Neuronal stem cell (in vitro differentiated cells): Measurements from ENCODE around the gene GNL1.
"Not testable (repeated sequence)": the region's sequence is repeated elsewhere in the genome, so short reads cannot be mapped to it uniquely, and the experiment has no call there.

Experiments
- DNase-seq: peaks from one replicate; pipeline ENCODE4 v3.0.0-alpha.2; 2013; ENCODE audit warnings: low spot score
- H2AFZ ChIP-seq: one replicate; pipeline ENCODE4 v1.6.1; 2013; ENCODE audit warnings: mild to moderate bottlenecking, low read length, inconsistent platforms
- H2AK5ac ChIP-seq: 2 replicates; pipeline ENCODE4 v1.6.1; 2013; ENCODE audit warnings: low read depth, mild to moderate bottlenecking, inconsistent platforms, low read length, moderate library complexity, mixed read lengths
- H2BK120ac ChIP-seq: 2 replicates; pipeline ENCODE4 v1.6.1; 2013; ENCODE audit warnings: low read depth, mild to moderate bottlenecking, inconsistent platforms, low read length, moderate library complexity, mixed read lengths
- H2BK12ac ChIP-seq: one replicate; pipeline ENCODE4 v1.6.1; 2013; ENCODE audit warnings: low read length, inconsistent platforms
- H2BK15ac ChIP-seq: 2 replicates; pipeline ENCODE4 v1.6.1; 2013; ENCODE audit warnings: mild to moderate bottlenecking, low read length, inconsistent platforms, mixed read lengths
- H2BK5ac ChIP-seq: one replicate; pipeline ENCODE4 v1.6.1; 2013; ENCODE audit warnings: inconsistent platforms, mild to moderate bottlenecking, low read length, moderate library complexity
- H3K14ac ChIP-seq: one replicate; pipeline ENCODE4 v1.6.1; 2013; ENCODE audit warnings: low read length, inconsistent platforms
- H3K18ac ChIP-seq: 2 replicates; pipeline ENCODE4 v1.6.1; 2013; ENCODE audit warnings: low read length, inconsistent platforms
- H3K23ac ChIP-seq: 2 replicates; pipeline ENCODE4 v1.6.1; 2013; ENCODE audit warnings: low read depth, mild to moderate bottlenecking, mixed read lengths, low read length, inconsistent platforms; ENCODE audit not compliant: poor library complexity
- H3K27ac ChIP-seq: replicated peaks from 3 replicates; pipeline ENCODE4 v1.5.1; 2013; ENCODE audit warnings: low read length, inconsistent platforms
- H3K27me3 ChIP-seq, 3 experiments: 2 replicates each; pipeline ENCODE4 v1.6.1; 2013; ENCODE audit warnings: low read length in 3 of 3, mild to moderate bottlenecking in 2 of 3, inconsistent platforms in 1 of 3, low read depth in 1 of 3, mixed read lengths in 1 of 3, moderate library complexity in 1 of 3; ENCODE audit not compliant: control insufficient read depth in 3 of 3, insufficient read depth in 3 of 3
- H3K36me3 ChIP-seq, 2 donors: replicated peaks in 1 of 2; 2 replicates each; pipeline ENCODE4 v1.6.1; 2013; ENCODE audit warnings: low read length in 2 of 2; ENCODE audit not compliant: control insufficient read depth in 2 of 2, insufficient read depth in 2 of 2
- H3K4ac ChIP-seq: 2 replicates; pipeline ENCODE4 v1.6.1; 2013; ENCODE audit warnings: inconsistent platforms, mild to moderate bottlenecking, low read length, moderate library complexity
- H3K4me1 ChIP-seq, 2 donors: 1 replicate in 1 of 2; 2 replicates in 1 of 2; pipeline ENCODE4 v1.6.1; 2013; ENCODE audit warnings: low read length in 2 of 2, low read depth in 1 of 2; ENCODE audit not compliant: control insufficient read depth in 2 of 2, insufficient read depth in 1 of 2
- H3K4me2 ChIP-seq: one replicate; pipeline ENCODE4 v1.6.1; 2013; ENCODE audit warnings: mild to moderate bottlenecking, low read length, inconsistent platforms; ENCODE audit not compliant: insufficient read depth, poor library complexity, severe bottlenecking
- H3K4me3 ChIP-seq, 2 donors: 2 replicates each; pipeline ENCODE4 v1.5.1; 2013; ENCODE audit warnings: low read length in 2 of 2, mild to moderate bottlenecking in 2 of 2, inconsistent platforms in 1 of 2, moderate library complexity in 1 of 2
- H3K79me1 ChIP-seq: one replicate; pipeline ENCODE4 v1.6.1; 2013; ENCODE audit warnings: low read depth, mild to moderate bottlenecking, inconsistent platforms, low read length, moderate library complexity
- H3K9ac ChIP-seq: one replicate; pipeline ENCODE4 v1.6.1; 2013; ENCODE audit warnings: mild to moderate bottlenecking, low read depth, low read length, inconsistent platforms; ENCODE audit not compliant: poor library complexity
- H3K9me3 ChIP-seq, 2 donors: replicated peaks in 1 of 2; 2 replicates each; pipeline versions ENCODE3 to v1.6.1; 2013; ENCODE audit warnings: low read length in 2 of 2, mild to moderate bottlenecking in 2 of 2, inconsistent platforms in 1 of 2, low read depth in 1 of 2, mixed read lengths in 1 of 2, moderate library complexity in 1 of 2; ENCODE audit not compliant: control insufficient read depth in 2 of 2, insufficient read depth in 1 of 2
- H4K8ac ChIP-seq: one replicate; pipeline ENCODE4 v1.6.1; 2013; ENCODE audit warnings: low read depth, mild to moderate bottlenecking, inconsistent platforms, low read length, moderate library complexity
- H4K91ac ChIP-seq: one replicate; pipeline ENCODE4 v1.6.1; 2013; ENCODE audit warnings: low read length, low read depth, mild to moderate bottlenecking, inconsistent platforms; ENCODE audit not compliant: poor library complexity
- WGBS, 2 donors: extraction: QIAGEN DNeasy Blood & Tissue Kit; methylation state at CpG; one replicate each; pipeline ENCODE4 v1.1.7; 2013; ENCODE audit warnings: missing lambda C conversion rate in 2 of 2, mixed read lengths in 1 of 2; ENCODE audit not compliant: insufficient read length in 2 of 2, insufficient replicate concordance in 1 of 2; ENCODE audit errors: extremely low coverage in 2 of 2; 5-methylcytosine and 5-hydroxymethylcytosine counted together

The GNL1 gene

GRCh38 chr6:30497261-30497599, 59.1 kb downstream of the GNL1 start:
- H3K36me3 ChIP-seq, H3K27me3 ChIP-seq, H2BK5ac ChIP-seq, H2BK120ac ChIP-seq, H3K79me1 ChIP-seq, DNase-seq, H3K27ac ChIP-seq, H3K9me3 ChIP-seq, H3K18ac ChIP-seq, H4K91ac ChIP-seq, H4K8ac ChIP-seq, H3K4me3 ChIP-seq, H3K23ac ChIP-seq, H2BK15ac ChIP-seq, H2BK12ac ChIP-seq, H3K9ac ChIP-seq, H2AFZ ChIP-seq, H3K4me1 ChIP-seq, H3K4me2 ChIP-seq, H2AK5ac ChIP-seq, H3K14ac ChIP-seq, H3K4ac ChIP-seq: not testable (repeated sequence)
- WGBS, 2 donors: no CpG with 5 or more reads among the region's 5 CpGs

DNA sequence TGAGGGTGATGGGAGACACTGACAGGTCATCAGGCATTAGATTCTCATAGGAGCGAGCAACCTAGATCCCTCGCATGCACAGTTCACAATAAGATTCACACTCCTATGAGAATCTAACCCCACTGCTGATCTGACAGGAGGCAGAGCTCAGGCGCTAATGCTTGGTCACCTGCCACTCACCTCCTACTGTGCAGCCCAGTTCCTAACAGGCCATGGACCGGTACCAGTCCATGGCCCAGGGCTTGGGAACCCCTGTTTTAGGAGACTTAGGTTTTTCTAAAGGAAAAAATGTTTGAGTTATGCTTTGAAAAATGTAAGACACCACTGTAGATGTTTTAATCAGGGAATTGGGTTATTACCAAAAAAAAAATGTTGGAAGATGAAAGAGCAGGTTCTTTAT, 60.3 kb downstream of the GNL1 start:
- H3K36me3 ChIP-seq: peaks cover 2 to 10% of the 10 kb centered on the region in 2 donors
- no peak for DNase-seq
- H3K79me1 ChIP-seq: no peaks in the 10 kb centered on the region
- H2AFZ ChIP-seq: no peak overlapping the region
- no peak overlapping the region for H2BK5ac ChIP-seq
- no CpG with 5 or more reads among the region's 4 CpGs for WGBS, 2 donors
- no peak overlapping the region for H2BK12ac ChIP-seq
- no peak overlapping the region for H3K23ac ChIP-seq
- H4K91ac ChIP-seq: no peak overlapping the region
- no peak overlapping the region for H3K9ac ChIP-seq
- no peaks in the 10 kb centered on the region for H3K27me3 ChIP-seq
- no peak overlapping the region for H2BK120ac ChIP-seq
- H4K8ac ChIP-seq: no peak overlapping the region
- H2BK15ac ChIP-seq: no peak overlapping the region
- H3K9me3 ChIP-seq: peaks cover 0 to 2% of the 10 kb centered on the region in 2 donors
- no peak overlapping the region for H3K27ac ChIP-seq
- H3K18ac ChIP-seq: no peak overlapping the region
- H3K14ac ChIP-seq: no peak overlapping the region
- no peak overlapping the region for H3K4me3 ChIP-seq
- no peaks in the 10 kb centered on the region for H3K4me1 ChIP-seq
- no peak overlapping the region for H3K4ac ChIP-seq
- no peak overlapping the region for H3K4me2 ChIP-seq
- no peak overlapping the region for H2AK5ac ChIP-seq

DNA sequence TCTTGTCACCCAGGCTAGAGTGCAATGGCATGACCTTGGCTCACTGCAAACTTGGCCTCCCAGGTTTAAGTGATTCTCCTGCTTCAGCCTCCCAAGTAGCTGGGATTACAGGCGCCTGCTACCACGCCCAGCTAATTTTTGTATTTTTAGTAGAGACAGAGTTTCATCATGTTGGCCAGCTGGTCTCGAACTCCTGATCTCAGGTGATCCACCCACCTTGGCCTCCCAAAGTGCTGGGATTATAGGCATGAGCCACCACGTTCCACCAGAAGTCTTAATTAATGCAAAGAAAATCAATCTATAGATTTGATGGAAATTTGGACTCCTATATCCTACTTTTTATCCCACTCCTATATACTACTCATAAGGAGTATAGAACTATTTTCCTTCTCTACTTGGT, 61.2 kb downstream of the GNL1 start:
- WGBS, 2 donors: no CpG with 5 or more reads among the region's 4 CpGs
- peaks cover 4 to 16% of the 10 kb centered on the region in 2 donors for H3K36me3 ChIP-seq
- not testable (repeated sequence) for H3K4me1 ChIP-seq, H4K8ac ChIP-seq, H3K4me3 ChIP-seq, H2BK12ac ChIP-seq, H3K9ac ChIP-seq, H2AK5ac ChIP-seq, H3K27ac ChIP-seq, DNase-seq, H3K18ac ChIP-seq, H2BK120ac ChIP-seq, H2BK15ac ChIP-seq, H3K9me3 ChIP-seq, H3K4me2 ChIP-seq, H3K79me1 ChIP-seq, H3K23ac ChIP-seq, H4K91ac ChIP-seq, H3K27me3 ChIP-seq, H2BK5ac ChIP-seq, H2AFZ ChIP-seq, H3K14ac ChIP-seq, H3K4ac ChIP-seq

DNA sequence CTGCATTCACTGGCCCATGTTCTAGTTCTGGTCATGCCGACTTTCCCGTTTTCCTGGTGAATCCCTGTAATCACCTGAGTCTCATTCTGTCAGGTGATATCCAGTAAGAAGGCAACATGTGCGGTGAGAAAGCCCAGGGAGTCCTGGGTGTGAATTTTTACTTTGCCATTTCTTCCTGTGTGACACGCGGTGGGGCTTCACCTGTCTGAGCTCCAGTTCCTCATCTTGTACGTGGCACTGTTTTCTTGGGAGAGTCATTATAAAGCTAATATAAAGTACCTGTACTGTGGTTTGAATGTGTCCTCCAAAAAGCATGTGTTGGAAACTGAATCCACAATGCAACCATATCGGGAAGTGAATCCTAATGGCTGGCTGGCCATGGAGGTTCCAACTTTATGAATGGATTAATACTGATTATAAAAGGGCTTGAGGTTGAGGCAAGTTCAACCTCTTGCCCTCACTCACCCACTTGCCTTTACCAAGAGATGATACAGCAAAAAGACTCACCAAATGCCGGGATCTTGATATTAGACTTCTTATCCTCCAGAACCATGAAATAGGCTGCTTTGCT, 61.9 kb downstream of the GNL1 start:
- no peak overlapping the region for H2BK5ac ChIP-seq
- no peak overlapping the region for H3K18ac ChIP-seq
- no peak overlapping the region for H2BK15ac ChIP-seq
- no peak overlapping the region for H3K4ac ChIP-seq
- no peak overlapping the region for H4K8ac ChIP-seq
- no peak overlapping the region for H3K27ac ChIP-seq
- H4K91ac ChIP-seq: no peak overlapping the region
- no peak for DNase-seq
- no peak overlapping the region for H2AK5ac ChIP-seq
- H3K23ac ChIP-seq: no peak overlapping the region
- H3K36me3 ChIP-seq: peaks cover 4 to 16% of the 10 kb centered on the region in 2 donors
- no peaks in the 10 kb centered on the region for H3K79me1 ChIP-seq
- H3K9ac ChIP-seq: no peak overlapping the region
- peaks cover 0 to 2% of the 10 kb centered on the region in 2 donors for H3K9me3 ChIP-seq
- H3K4me2 ChIP-seq: no peak overlapping the region
- H3K4me3 ChIP-seq: no peak overlapping the region
- no peak overlapping the region for H2AFZ ChIP-seq
- no peak overlapping the region for H2BK12ac ChIP-seq
- no peak overlapping the region for H3K14ac ChIP-seq
- H2BK120ac ChIP-seq: no peak overlapping the region
- H3K4me1 ChIP-seq: peaks cover 2 to 4% of the 10 kb centered on the region in 2 donors
- WGBS, 2 donors: no CpG with 5 or more reads among the region's 8 CpGs
- no peaks in the 10 kb centered on the region for H3K27me3 ChIP-seq
